NOMO-1 (cell line): ENCODE results near the gene SPSB2.

ENCODE experiments used
- DNase-seq, 2 experiments: peaks; one replicate each; lab custom pipeline; 2025; ENCODE audit not compliant: unreplicated experiment in 2 of 2; lab: John Stamatoyannopoulos, UW

Gene SPSB2

DNA sequence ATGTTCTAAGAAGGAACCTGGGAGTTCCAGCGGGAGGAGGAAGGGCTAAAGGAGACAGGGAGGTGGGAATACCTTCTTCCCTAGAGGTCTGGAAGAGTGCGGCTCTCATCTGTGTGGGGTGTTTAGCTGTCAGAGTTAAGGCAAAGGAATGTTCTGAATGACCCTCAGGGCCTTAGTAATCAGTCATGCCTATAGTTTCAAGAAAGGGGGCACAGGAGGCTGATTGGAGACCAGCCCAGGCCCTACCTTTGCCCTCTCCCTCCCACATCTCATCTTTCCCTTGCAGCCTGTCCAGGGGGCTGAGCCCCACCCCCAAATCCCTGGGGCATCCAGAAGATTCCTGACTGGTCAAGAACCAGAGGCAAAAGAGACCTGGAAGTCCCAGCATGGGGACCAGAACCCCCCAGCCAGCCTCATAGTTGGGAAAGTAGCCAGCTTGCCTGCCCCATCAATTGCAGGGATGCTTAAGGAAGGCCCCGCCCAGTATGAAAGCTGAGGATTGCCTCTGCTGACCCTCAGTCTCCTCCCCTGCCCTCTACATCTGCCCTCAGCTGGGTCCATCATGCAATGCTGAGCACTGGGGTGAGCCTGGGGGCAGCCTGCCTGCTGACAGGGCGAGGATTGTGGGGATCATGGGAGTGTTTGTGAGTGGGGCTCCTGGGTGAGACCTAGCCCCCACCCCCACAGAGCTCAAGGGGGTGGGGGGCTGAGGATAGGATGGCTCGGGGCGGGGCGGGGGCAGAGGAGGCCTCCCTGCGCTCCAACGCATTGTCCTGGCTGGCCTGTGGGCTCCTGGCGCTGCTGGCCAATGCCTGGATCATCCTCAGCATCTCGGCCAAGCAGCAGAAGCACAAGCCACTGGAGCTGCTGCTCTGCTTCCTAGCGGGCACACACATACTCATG lies 49.7 kb downstream of the SPSB2 start:
- no peak for DNase-seq

DNA sequence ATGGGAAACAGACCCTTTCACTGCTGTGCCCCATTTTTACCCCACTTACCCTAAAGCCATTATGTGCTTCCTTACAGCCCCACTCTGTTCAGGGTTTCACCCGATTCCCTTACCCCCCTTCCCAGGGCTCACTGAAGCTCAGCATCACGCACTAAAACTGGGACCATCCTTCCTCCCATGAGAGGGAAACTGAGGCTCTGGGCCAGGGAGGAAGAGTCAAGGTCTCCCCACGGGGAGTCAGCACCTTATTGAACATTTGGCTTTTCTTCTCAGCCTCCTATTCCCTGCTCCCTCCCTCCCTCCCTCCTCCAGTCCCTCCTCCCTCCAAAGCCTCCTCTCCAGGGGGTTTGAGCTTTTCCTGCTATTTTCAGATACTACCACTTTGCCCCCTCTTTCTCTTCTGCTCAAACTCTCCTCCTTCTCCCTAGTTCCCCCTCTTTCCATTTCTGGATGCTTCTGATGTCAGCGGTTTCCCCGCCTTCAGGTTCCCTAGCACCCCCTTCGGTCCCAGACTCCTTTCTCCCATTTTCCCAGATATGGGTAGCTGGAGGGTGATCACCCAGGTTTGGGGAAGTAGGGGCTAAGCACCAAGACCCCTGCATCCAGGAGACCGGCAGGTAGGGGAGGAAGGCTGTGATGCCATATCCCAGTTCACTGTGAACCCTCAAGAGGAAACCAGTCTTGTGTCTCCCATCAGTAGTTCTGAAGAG lies 50.5 kb downstream of the SPSB2 start:
- DNase-seq: no peak

DNA sequence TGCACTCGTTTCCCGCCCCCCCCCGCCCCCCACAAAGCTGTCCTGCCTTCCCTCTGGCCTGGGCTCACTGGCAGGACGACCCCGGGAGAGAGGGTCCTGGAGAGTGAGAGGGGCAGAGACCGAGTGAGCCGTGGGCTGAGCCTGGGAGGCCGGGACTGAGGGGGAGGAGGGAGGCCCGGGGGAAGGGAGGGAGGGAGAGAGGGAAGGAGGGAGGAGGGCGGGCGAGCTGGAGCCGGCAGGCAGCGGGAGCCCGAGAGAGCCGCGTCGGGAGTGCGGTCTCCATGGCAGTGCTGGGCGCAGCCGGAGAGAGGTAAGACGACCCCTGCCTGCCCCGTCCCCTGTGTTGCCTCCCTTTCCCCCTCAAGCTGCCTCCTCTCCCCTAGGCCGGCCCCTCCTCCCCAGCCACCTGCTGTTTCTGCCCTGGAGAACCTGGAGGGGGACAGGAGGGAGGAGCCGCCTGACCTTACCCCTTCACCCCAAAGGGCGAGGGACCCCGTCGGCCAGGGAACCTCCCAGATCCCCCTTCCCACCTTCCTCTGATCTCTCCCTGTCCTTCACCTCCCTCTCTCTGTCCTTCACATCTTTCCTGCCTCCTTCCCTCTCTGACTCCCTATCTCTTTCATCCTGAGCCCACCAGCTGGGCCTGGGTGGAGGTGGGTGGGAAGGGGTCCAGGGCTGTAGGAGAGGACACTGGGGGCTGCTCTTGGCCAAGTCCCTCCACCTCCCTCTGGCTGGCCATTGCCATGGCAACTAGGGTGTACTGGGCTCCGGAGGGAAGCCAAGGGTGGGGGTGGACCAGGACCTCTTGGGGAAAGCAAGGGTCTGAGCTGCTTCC lies 51.3 kb downstream of the SPSB2 start, which contains the start of gene GPR162:
TSS of gene GPR162 (plus strand) at position 231 of the 835 bp plus-strand sequence. CDS start 2,078 bp downstream, outside the sequence.
- DNase-seq: no peak
